GM12878 (cell line): Measurements from ENCODE around the gene WWC2. TPM values are rescaled to one million over a fixed set of nuclear protein-coding genes. Genes with fewer than 3 reads are reported as not detected.

Experiments
- ATAC-seq: fragments of 200-7000 bp; cut with Tn5 transposase; 3 replicates; pipeline ENCODE4 v1.9.1; 2020; ENCODE audit warnings: mild to moderate bottlenecking, moderate library complexity
- BruUV-seq: library from RNA; stranded (reverse); fragments of 400-500 nt; replicated peaks from 2 replicates; lab custom pipeline; 2021; lab: Mats Ljungman, UMichigan
- CTCF ChIA-PET: fragments of 300-600 bp; sonication (Branson Sonifier 250); formaldehyde crosslinking; extraction: SDS; loops from one replicate; lab custom pipeline; 2021; ENCODE audit warnings: inconsistent platforms; lab: Yijun Ruan, JAX
- POLR2A ChIA-PET: fragments of 350-600 bp; formaldehyde crosslinking; extraction: SDS; loops from one replicate; lab custom pipeline; 2021; ENCODE audit warnings: inconsistent platforms; lab: Charles Lee
- RAD21 ChIA-PET: fragments of 300-600 bp; sonication (Branson Sonifier 250); formaldehyde crosslinking; loops from one replicate; lab custom pipeline; 2023; ENCODE audit warnings: antibody characterized with exemption; ENCODE audit not compliant: unreplicated experiment; lab: Charles Lee
- SMC1A ChIA-PET: fragments of 300-600 bp; sonication (Branson Sonifier 250); formaldehyde crosslinking; loops from one replicate; lab custom pipeline; 2023; ENCODE audit not compliant: unreplicated experiment, uncharacterized antibody; lab: Charles Lee
- DNase-seq: peaks from one replicate; pipeline ENCODE4 v3.0.0-alpha.2; 2011; ENCODE audit warnings: low read depth, low spot score
- FAIRE-seq: peaks from 3 replicates; lab custom pipeline; 2011; peaks lifted over from hg19 to GRCh38; lab: Jason Lieb, UNC
- H2AFZ ChIP-seq: 2 replicates; pipeline ENCODE4 v1.6.0; 2011; ENCODE audit warnings: low read depth, low read length, control low read depth; ENCODE audit not compliant: control insufficient read depth
- H3K27ac ChIP-seq: 2 replicates; pipeline ENCODE4 v1.5.1; 2011; ENCODE audit warnings: control low read depth; ENCODE audit not compliant: control insufficient read depth, insufficient read depth
- H3K27me3 ChIP-seq, 2 experiments: replicated peaks in 1 of 2; 2 replicates each; pipeline versions ENCODE4 v1.6.0 to v1.6.1; 2011; ENCODE audit warnings: low read length in 1 of 2; ENCODE audit not compliant: control insufficient read depth in 2 of 2, insufficient read depth in 2 of 2
- H3K36me3 ChIP-seq, 2 experiments: 2 replicates each; pipeline ENCODE4 v1.5.1; 2011; ENCODE audit warnings: low read length in 1 of 2; ENCODE audit not compliant: control insufficient read depth in 2 of 2, insufficient read depth in 2 of 2
- H3K4me1 ChIP-seq: 2 replicates; pipeline ENCODE4 v1.6.1; 2011; ENCODE audit warnings: mild to moderate bottlenecking, low read length, moderate library complexity, mixed read lengths; ENCODE audit not compliant: control insufficient read depth, insufficient read depth
- H3K4me2 ChIP-seq: 2 replicates; pipeline ENCODE4 v1.6.0; 2011; ENCODE audit warnings: control low read depth; ENCODE audit not compliant: control insufficient read depth, insufficient read depth
- H3K4me3 ChIP-seq: fragments of 200-600 bp; sonication (generic); 2 replicates; pipeline ENCODE4 v1.5.1; 2016
- H3K79me2 ChIP-seq: 2 replicates; pipeline ENCODE4 v1.6.0; 2011; ENCODE audit warnings: low read length; ENCODE audit not compliant: control insufficient read depth, insufficient read depth
- H3K9ac ChIP-seq: 2 replicates; pipeline ENCODE4 v1.8.0; 2011; ENCODE audit warnings: low read length, control low read depth, mixed read lengths; ENCODE audit not compliant: control insufficient read depth, insufficient read depth
- H3K9me3 ChIP-seq: replicated peaks from 3 replicates; pipeline ENCODE4 v1.5.1; 2011; ENCODE audit warnings: mild to moderate bottlenecking, low read length; ENCODE audit not compliant: control insufficient read depth, insufficient read depth
- H4K20me1 ChIP-seq: 2 replicates; pipeline ENCODE4 v1.6.0; 2011; ENCODE audit not compliant: control insufficient read depth, insufficient read depth
- CBFB ChIP-seq: IDR thresholded peaks from 2 replicates; pipeline ENCODE4 v1.6.1; 2016; ENCODE audit warnings: antibody characterized with exemption, low read depth
- FOS ChIP-seq: IDR thresholded peaks from 3 replicates; pipeline ENCODE4 v1.6.1; 2011; ENCODE audit warnings: borderline replicate concordance; ENCODE audit not compliant: insufficient read length; ENCODE audit errors: extremely low read depth
- GABPA ChIP-seq: IDR thresholded peaks from 2 replicates; pipeline ENCODE4 v1.6.1; 2014; ENCODE audit warnings: antibody characterized with exemption, low read depth, mild to moderate bottlenecking, inconsistent platforms
- HDAC2 ChIP-seq: fragments of 200-600 bp; sonication (generic); IDR thresholded peaks from 2 replicates; pipeline ENCODE4 v1.6.1; 2017
- MTA2 ChIP-seq: fragments of 450-650 bp; IDR thresholded peaks from 2 replicates; pipeline ENCODE4 v1.6.1; 2016; ENCODE audit warnings: low read depth, mild to moderate bottlenecking, moderate library complexity
- NFXL1 ChIP-seq: fragments of 450-650 bp; IDR thresholded peaks from 2 replicates; pipeline ENCODE4 v1.6.1; 2017; ENCODE audit warnings: antibody characterized with exemption, mild to moderate bottlenecking, borderline replicate concordance
- POLR2AphosphoS2 ChIP-seq: IDR thresholded peaks from 2 replicates; pipeline ENCODE4 v1.6.1; 2011; ENCODE audit warnings: low read depth, mild to moderate bottlenecking, low read length, improper control_type of control experiment, moderate library complexity
- RBBP5 ChIP-seq: fragments of 200-600 bp; sonication (generic); conservative IDR thresholded peaks from 2 replicates; pipeline ENCODE4 v1.6.1; 2016
- SRF ChIP-seq, 2 experiments: IDR thresholded peaks; 2 replicates each; pipeline ENCODE4 v1.6.1; 2011; ENCODE audit warnings: low read depth in 2 of 2, low read length in 2 of 2, mild to moderate bottlenecking in 1 of 2, moderate library complexity in 1 of 2
- TAF1 ChIP-seq: IDR thresholded peaks from 2 replicates; pipeline ENCODE4 v1.6.1; 2011; ENCODE audit warnings: mild to moderate bottlenecking, low read depth, low read length, borderline replicate concordance
- ZNF24 ChIP-seq: fragments of 450-650 bp; IDR thresholded peaks from 2 replicates; pipeline ENCODE4 v1.6.1; 2017; ENCODE audit warnings: antibody characterized with exemption, mild to moderate bottlenecking
- WGBS: methylation state at CpG from one replicate; pipeline ENCODE4 v1.1.6; 2016; ENCODE audit warnings: low lambda C conversion rate; ENCODE audit not compliant: insufficient replicate concordance, insufficient coverage; ENCODE audit errors: missing lambda C conversion rate; 5-methylcytosine and 5-hydroxymethylcytosine counted together
- in situ Hi-C: fragments of 300-500 bp; cut with MboI; formaldehyde crosslinking; loops from 9 replicates; pipeline ENCODE4 v1.14.3; 2018; ENCODE audit warnings: mixed read lengths
- intact Hi-C: fragments of 100-400 bp; cut with micrococcal nuclease; formaldehyde crosslinking; loops from one replicate; pipeline ENCODE4 v1.14.2; 2022; ENCODE audit not compliant: unreplicated experiment
- polyA plus RNA-seq, 11 experiments: library from polyadenylated mRNA; depleted of rRNA in 4 of 11; unstranded in 6 of 11; stranded (reverse) in 5 of 11; fragments of >200 nt; fragmentation: Nextera tagmentation in 4 of 11; fragmentation: Illumina TruSeq in 1 of 11; extraction: Ambion mirVana in 4 of 11; extraction: Trizol in 1 of 11; gene quantifications; 1 replicate in 1 of 11; 2 replicates in 10 of 11; pipeline versions ENCODE4 v1.2.1 to v1.2.3, GENCODE V29; 2011 to 2016; ENCODE audit warnings: inconsistent platforms in 2 of 11, missing spikeins in 2 of 11, low read depth in 1 of 11
- total RNA-seq, 4 experiments: library from RNA; depleted of rRNA in 3 of 4; stranded (reverse); fragments of >200 nt in 3 of 4; fragmentation: Illumina TruSeq in 1 of 4; extraction: Trizol in 1 of 4; gene quantifications; 2 replicates each; pipeline versions ENCODE4 v1.2.1 to v1.2.3, GENCODE V29; 2013 to 2021
- TF ChIP-seq, protein P1 (sequence below): IDR thresholded peaks from 2 replicates; pipeline ENCODE4 v1.6.1; 2012; ENCODE audit warnings: low read length, inconsistent platforms
- TF ChIP-seq, protein P2 (sequence below): fragments of 450-650 bp; formaldehyde crosslinking; IDR thresholded peaks from 2 replicates; pipeline ENCODE4 v1.5.0; 2022; ENCODE audit warnings: mild to moderate bottlenecking, missing genetic modification characterization
- TF ChIP-seq, protein P3 (sequence below), 3 experiments: IDR thresholded peaks in 2 of 3; conservative IDR thresholded peaks in 1 of 3; 2 replicates each; pipeline ENCODE4 v1.5.1; 2011; ENCODE audit warnings: low read depth in 3 of 3, low read length in 3 of 3, mild to moderate bottlenecking in 3 of 3, control low read depth in 2 of 3, moderate library complexity in 2 of 3, inconsistent platforms in 1 of 3, mixed read lengths in 1 of 3; ENCODE audit not compliant: control insufficient read depth in 2 of 3, insufficient read depth in 1 of 3; ENCODE audit errors: extremely low read depth in 1 of 3
- TF ChIP-seq, protein P4 (sequence below): IDR thresholded peaks from 2 replicates; pipeline ENCODE4 v1.6.1; 2011; ENCODE audit warnings: low read depth, low read length, improper control_type of control experiment, borderline replicate concordance

Gene WWC2
- total and polyA plus RNA-seq, 10 of the 15 experiments (the other 5 are each of a cell fraction or from before 2014, with no cell fraction given) = 0.02 to 0.72 (median 0.06) TPM; not detected in 3

DNA sequence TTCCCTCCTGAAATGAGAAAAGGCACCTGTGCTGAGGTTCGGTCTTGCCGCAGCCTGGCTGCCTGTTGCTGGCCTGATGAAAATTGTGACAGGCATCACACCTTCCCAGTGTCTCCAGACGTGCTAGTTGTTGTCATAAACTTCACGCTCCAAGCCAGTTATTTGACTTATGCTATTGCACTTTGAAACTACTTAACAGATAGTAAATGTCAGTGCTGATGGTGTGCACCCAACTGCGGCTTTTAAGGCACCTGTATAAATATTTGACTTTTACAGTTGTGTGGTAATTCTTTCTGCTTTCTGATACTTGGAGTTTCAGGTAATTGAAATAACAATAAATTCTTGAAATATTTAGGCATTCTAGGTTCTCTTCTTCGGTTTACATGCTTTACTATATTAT lies 1.8 kb downstream of the WWC2 start:
- no peak overlapping the region for H3K4me3 ChIP-seq
- H3K36me3 ChIP-seq = no peaks in the 10 kb centered on the region
- no peaks in the 10 kb centered on the region for H3K4me1 ChIP-seq
- H3K4me2 ChIP-seq = no peak overlapping the region
- no peak overlapping the region for H2AFZ ChIP-seq
- H3K9me3 ChIP-seq = no peaks in the 10 kb centered on the region; the same call in 2 of the 3 replicates
- DNase-seq (no peak), ATAC-seq (no peak), FAIRE-seq (no peak)
- BruUV-seq = no TSS peak
- H3K9ac ChIP-seq = no peak overlapping the region
- intact Hi-C loops (no loop called here), in situ Hi-C loops (no loop called here)
- ChIA-PET SMC1A (no interaction called here), RAD21 (no interaction called here), CTCF (interaction anchor here (0.8 to 1.1 kb wide), 2 partner anchors 24 to 155 kb away, joined by 3 read pairs; no protein-coding TSS in a partner anchor), POLR2A (no interaction called here)
- H3K79me2 ChIP-seq = no peaks in the 10 kb centered on the region
- no peaks in the 10 kb centered on the region for H4K20me1 ChIP-seq
- no peak overlapping the region for H3K27ac ChIP-seq
- TF ChIP-seq HDAC2 (no peak), TAF1 (no peak), CBFB (no peak), NFXL1 (no peak), ZNF24 (no peak), FOS (no peak), POLR2AphosphoS2 (no peak), GABPA (no peak), SRF (IDR thresholded peaks at IDR 0.05; ENCODE audit: low read depth in 2 of 2, low read length in 2 of 2) (no peak), RBBP5 (no peak), MTA2 (no peak)
- TF ChIP-seq, protein P1, sequence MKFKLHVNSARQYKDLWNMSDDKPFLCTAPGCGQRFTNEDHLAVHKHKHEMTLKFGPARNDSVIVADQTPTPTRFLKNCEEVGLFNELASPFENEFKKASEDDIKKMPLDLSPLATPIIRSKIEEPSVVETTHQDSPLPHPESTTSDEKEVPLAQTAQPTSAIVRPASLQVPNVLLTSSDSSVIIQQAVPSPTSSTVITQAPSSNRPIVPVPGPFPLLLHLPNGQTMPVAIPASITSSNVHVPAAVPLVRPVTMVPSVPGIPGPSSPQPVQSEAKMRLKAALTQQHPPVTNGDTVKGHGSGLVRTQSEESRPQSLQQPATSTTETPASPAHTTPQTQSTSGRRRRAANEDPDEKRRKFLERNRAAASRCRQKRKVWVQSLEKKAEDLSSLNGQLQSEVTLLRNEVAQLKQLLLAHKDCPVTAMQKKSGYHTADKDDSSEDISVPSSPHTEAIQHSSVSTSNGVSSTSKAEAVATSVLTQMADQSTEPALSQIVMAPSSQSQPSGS = no peak
- TF ChIP-seq, protein P2, sequence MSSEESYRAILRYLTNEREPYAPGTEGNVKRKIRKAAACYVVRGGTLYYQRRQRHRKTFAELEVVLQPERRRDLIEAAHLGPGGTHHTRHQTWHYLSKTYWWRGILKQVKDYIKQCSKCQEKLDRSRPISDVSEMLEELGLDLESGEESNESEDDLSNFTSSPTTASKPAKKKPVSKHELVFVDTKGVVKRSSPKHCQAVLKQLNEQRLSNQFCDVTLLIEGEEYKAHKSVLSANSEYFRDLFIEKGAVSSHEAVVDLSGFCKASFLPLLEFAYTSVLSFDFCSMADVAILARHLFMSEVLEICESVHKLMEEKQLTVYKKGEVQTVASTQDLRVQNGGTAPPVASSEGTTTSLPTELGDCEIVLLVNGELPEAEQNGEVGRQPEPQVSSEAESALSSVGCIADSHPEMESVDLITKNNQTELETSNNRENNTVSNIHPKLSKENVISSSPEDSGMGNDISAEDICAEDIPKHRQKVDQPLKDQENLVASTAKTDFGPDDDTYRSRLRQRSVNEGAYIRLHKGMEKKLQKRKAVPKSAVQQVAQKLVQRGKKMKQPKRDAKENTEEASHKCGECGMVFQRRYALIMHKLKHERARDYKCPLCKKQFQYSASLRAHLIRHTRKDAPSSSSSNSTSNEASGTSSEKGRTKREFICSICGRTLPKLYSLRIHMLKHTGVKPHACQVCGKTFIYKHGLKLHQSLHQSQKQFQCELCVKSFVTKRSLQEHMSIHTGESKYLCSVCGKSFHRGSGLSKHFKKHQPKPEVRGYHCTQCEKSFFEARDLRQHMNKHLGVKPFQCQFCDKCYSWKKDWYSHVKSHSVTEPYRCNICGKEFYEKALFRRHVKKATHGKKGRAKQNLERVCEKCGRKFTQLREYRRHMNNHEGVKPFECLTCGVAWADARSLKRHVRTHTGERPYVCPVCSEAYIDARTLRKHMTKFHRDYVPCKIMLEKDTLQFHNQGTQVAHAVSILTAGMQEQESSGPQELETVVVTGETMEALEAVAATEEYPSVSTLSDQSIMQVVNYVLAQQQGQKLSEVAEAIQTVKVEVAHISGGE = no peak
- TF ChIP-seq, protein P3, sequence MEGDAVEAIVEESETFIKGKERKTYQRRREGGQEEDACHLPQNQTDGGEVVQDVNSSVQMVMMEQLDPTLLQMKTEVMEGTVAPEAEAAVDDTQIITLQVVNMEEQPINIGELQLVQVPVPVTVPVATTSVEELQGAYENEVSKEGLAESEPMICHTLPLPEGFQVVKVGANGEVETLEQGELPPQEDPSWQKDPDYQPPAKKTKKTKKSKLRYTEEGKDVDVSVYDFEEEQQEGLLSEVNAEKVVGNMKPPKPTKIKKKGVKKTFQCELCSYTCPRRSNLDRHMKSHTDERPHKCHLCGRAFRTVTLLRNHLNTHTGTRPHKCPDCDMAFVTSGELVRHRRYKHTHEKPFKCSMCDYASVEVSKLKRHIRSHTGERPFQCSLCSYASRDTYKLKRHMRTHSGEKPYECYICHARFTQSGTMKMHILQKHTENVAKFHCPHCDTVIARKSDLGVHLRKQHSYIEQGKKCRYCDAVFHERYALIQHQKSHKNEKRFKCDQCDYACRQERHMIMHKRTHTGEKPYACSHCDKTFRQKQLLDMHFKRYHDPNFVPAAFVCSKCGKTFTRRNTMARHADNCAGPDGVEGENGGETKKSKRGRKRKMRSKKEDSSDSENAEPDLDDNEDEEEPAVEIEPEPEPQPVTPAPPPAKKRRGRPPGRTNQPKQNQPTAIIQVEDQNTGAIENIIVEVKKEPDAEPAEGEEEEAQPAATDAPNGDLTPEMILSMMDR (IDR thresholded peaks at IDR 0.05 in 2 of 3, conservative IDR thresholded peaks at IDR 0.05 in 1 of 3; ENCODE audit: control insufficient read depth in 2 of 3, extremely low read depth in 1 of 3, insufficient read depth in 1 of 3, low read depth in 3 of 3, low read length in 3 of 3) = no peak
- TF ChIP-seq, protein P4, sequence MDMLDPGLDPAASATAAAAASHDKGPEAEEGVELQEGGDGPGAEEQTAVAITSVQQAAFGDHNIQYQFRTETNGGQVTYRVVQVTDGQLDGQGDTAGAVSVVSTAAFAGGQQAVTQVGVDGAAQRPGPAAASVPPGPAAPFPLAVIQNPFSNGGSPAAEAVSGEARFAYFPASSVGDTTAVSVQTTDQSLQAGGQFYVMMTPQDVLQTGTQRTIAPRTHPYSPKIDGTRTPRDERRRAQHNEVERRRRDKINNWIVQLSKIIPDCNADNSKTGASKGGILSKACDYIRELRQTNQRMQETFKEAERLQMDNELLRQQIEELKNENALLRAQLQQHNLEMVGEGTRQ = no peak
- peaks cover 5 to 15% of the 10 kb centered on the region in 2 experiments for H3K27me3 ChIP-seq
- 53% methylated on average over 6 of the region's 6 CpGs for WGBS
